ENCODE data around the gene ST3GAL4. TPM values are rescaled to one million over a fixed set of nuclear protein-coding genes. Genes with fewer than 3 reads are reported as not detected.

The ST3GAL4 gene
- total and polyA plus RNA-seq, 9 of the 15 experiments (the other 6 are each of a cell fraction or from before 2014, with no cell fraction given), result 0.27 to 22.9 (median 10.5) TPM

DNA sequence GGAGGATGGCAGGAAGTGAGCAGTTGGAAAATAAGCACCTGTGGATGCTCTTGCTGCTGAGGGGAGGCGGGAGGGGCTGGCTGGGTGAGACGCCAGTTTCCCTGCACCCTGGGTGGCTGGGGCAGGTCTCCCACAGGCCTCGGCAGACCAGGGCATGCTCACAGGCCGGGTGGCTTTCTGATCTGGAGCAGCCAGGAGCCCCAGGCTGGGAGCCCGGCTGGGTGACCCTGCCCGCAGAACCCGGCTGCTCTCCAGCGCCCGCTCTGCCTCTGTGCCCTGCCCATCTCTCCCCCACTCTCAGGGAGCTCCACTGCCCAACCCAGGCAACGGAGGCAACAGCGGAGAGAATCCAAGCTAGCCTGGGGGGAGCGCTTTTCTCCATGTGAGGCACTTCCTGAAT, 27.0 kb upstream of the ST3GAL4 start:
- CTCF ChIA-PET (ENCODE audit: low intra/inter-chr PET ratio), result no interaction called here
- Histone ChIP-seq H3K27me3 (ENCODE audit: control insufficient read depth in 2 of 2, insufficient read depth in 2 of 2, low read length in 2 of 2) (no peaks in the 10 kb centered on the region), H4K20me1 (replicated peaks; ENCODE audit: control insufficient read depth, insufficient read depth, low read length) (no peaks in the 10 kb centered on the region), H3K4me1 (replicated peaks in 1 of 2; ENCODE audit: control insufficient read depth in 2 of 2, insufficient read depth in 2 of 2, low read length in 2 of 2) (peaks cover 0 to 9% of the 10 kb centered on the region in 2 experiments; a peak in 1 of 5 replicates), H3K4me2 (ENCODE audit: insufficient read depth, low read length) (no peak overlapping the region), H3K9me1 (ENCODE audit: control insufficient read depth, insufficient read depth, low read length) (no peaks in the 10 kb centered on the region), H3K27ac (ENCODE audit: extremely low read depth, low read depth, low read length) (no peak overlapping the region), H3K9me3 (replicated peaks; ENCODE audit: control insufficient read depth, insufficient read depth, low read depth, low read length) (no peaks in the 10 kb centered on the region), H3K79me2 (ENCODE audit: control insufficient read depth, insufficient read depth, low read length) (no peaks in the 10 kb centered on the region), H3K4me3 (no peak overlapping the region), H3K36me3 (ENCODE audit: control insufficient read depth, insufficient read depth, low read length) (peaks cover 4% of the 10 kb centered on the region; the same call in 2 of the 3 replicates), H2AFZ (ENCODE audit: low read depth, low read length) (no peak overlapping the region), H3K9ac (ENCODE audit: insufficient read depth in 1 of 2, low read depth in 2 of 2, low read length in 2 of 2) (peak overlapping the region in 1 of 2 experiments; percentile 43; a peak in 1 of 4 replicates)
- 76% methylated on average over 6 of the region's 12 CpGs for WGBS (ENCODE audit: insufficient coverage, low coverage, missing lambda C conversion rate)
- peak; percentile 10 for TF ChIP-seq HMGN3 (IDR thresholded peaks at IDR 0.05; ENCODE audit: borderline replicate concordance, extremely low read depth, insufficient read length, low read depth, low read length)
- TF ChIP-seq HMG20B (CRISPR knock-in tag; IDR thresholded peaks at IDR 0.05), result no peak
- no peak for TF ChIP-seq SAP30 (IDR thresholded peaks at IDR 0.05; ENCODE audit: borderline replicate concordance, insufficient read depth, low read depth, low read length, poor library complexity, severe bottlenecking)
- POLR2A ChIA-PET, result interaction anchor here (0.7 to 1.3 kb wide), 2 partner anchors 16 to 129 kb away, joined by 3 to 4 read pairs; no protein-coding TSS in a partner anchor
- no peak for FAIRE-seq
- in situ Hi-C loops (cut with MboI) (no loop called here), intact Hi-C loops (cut with micrococcal nuclease) (no loop called here)
- peak; percentile 24; the same call in 2 of the 3 replicates for ATAC-seq
- BruUV-seq (replicated peaks), result no TSS peak
- DNase-seq (ENCODE audit: extremely low read depth in 1 of 4, low spot score in 3 of 4), result no peak

DNA sequence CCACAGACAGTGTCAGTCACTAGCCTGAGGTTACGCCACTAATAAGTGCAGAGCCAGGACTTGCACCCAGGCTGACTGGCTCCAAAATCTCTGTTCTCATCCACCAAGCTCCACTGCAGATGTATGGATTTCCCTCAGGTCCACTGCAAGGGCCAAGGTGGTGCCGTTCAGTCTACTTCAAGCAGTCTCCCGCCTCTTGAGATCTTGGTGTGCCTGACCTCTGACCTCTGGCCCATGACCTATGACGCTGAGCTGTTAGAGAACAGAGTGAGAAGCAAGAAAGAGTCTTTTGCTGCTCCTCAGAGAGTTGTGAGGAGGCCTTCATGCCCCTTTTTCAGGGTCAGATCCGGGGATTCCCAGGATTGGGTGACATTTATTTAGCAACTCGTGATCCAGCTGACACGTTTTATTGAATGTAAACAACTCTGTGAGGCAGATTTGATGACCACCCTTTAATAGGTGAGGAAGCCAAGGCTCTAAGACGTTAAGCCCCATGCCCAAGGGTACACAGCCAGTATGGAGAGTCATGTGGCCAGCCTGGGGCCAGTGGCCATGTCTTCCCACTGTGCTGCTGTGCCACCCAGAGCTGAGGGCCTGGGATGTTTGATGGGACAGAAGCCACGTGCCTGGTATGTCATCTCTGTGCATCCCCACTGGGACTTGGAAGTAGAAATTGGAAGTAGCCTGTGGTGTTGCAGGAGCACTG, 26.4 kb upstream of the ST3GAL4 start:
- Histone ChIP-seq H3K4me1 (replicated peaks in 1 of 2; ENCODE audit: control insufficient read depth in 2 of 2, insufficient read depth in 2 of 2, low read length in 2 of 2) (peaks cover 0 to 9% of the 10 kb centered on the region in 2 experiments; a peak in 1 of 5 replicates), H3K36me3 (ENCODE audit: control insufficient read depth, insufficient read depth, low read length) (peaks cover 7% of the 10 kb centered on the region; the same call in 2 of the 3 replicates), H2AFZ (ENCODE audit: low read depth, low read length) (no peak overlapping the region), H3K4me2 (ENCODE audit: insufficient read depth, low read length) (no peak overlapping the region), H3K9me1 (ENCODE audit: control insufficient read depth, insufficient read depth, low read length) (no peaks in the 10 kb centered on the region), H3K27ac (ENCODE audit: extremely low read depth, low read depth, low read length) (no peak overlapping the region), H3K9me3 (replicated peaks; ENCODE audit: control insufficient read depth, insufficient read depth, low read depth, low read length) (no peaks in the 10 kb centered on the region), H3K4me3 (no peak overlapping the region), H3K9ac (ENCODE audit: insufficient read depth in 1 of 2, low read depth in 2 of 2, low read length in 2 of 2) (no peak overlapping the region), H3K27me3 (ENCODE audit: control insufficient read depth in 2 of 2, insufficient read depth in 2 of 2, low read length in 2 of 2) (no peaks in the 10 kb centered on the region), H3K79me2 (ENCODE audit: control insufficient read depth, insufficient read depth, low read length) (no peaks in the 10 kb centered on the region), H4K20me1 (replicated peaks; ENCODE audit: control insufficient read depth, insufficient read depth, low read length) (no peaks in the 10 kb centered on the region)
- intact Hi-C loops (cut with micrococcal nuclease), result no loop called here
- peak; percentile 96 for TF ChIP-seq NR2C1 (IDR thresholded peaks at IDR 0.05)
- peak; percentile 97 for TF ChIP-seq NR2C1 (tag; IDR thresholded peaks at IDR 0.05)
- peak; percentile 94 for TF ChIP-seq NR2C2 (CRISPR knock-in tag; IDR thresholded peaks at IDR 0.05)
- peak; percentile 91 for TF ChIP-seq NR2C2 (tag; IDR thresholded peaks at IDR 0.05)
- TF ChIP-seq SREBF1 (IDR thresholded peaks at IDR 0.05; ENCODE audit: borderline replicate concordance, low read depth, low read length), result no peak
- TF ChIP-seq ATF1 (CRISPR knock-in tag; IDR thresholded peaks at IDR 0.05), result no peak
- TF ChIP-seq ATF1 (tag; IDR thresholded peaks at IDR 0.05), result peak; percentile 41; the same call in 1 of the 2 replicates
- ChIA-PET POLR2A (interaction anchor here (1.3 kb wide), 1 partner anchor 16 kb away, joined by 4 read pairs; no protein-coding TSS in a partner anchor), CTCF (ENCODE audit: low intra/inter-chr PET ratio) (interaction anchor here (0.6 kb wide), 1 partner anchor 1468 kb away, joined by 3 read pairs; no protein-coding TSS in a partner anchor)
- in situ Hi-C loops (cut with MboI), result no loop called here
- WGBS (ENCODE audit: insufficient coverage, low coverage, missing lambda C conversion rate), result 53% methylated on average over 9 of the region's 9 CpGs
- DNase-seq (ENCODE audit: extremely low read depth in 1 of 4, low spot score in 3 of 4) (no peak), FAIRE-seq (no peak), ATAC-seq (peak; percentile 50)
- no TSS peak for BruUV-seq (replicated peaks)

Measured in K562 (cell line).